K562 (cell line): ENCODE data around the gene RPL35. TPM values are rescaled to one million over a fixed set of nuclear protein-coding genes. Genes with fewer than 3 reads are reported as not detected.

Experiments
- EGR1 ChIP-seq: fragments of 450-650 bp; conservative IDR thresholded peaks from 2 replicates; pipeline ENCODE4 v1.6.1; 2017; ENCODE audit warnings: mild to moderate bottlenecking
- FOSL1 ChIP-seq: fragments of 200-800 bp; sonication (Bioruptor generic); conservative IDR thresholded peaks from 2 replicates; pipeline ENCODE4 v1.6.1; 2016; ENCODE audit warnings: missing genetic modification characterization, missing compliant biosample characterization
- NR2F6 ChIP-seq: fragments of 450-650 bp; formaldehyde crosslinking; IDR thresholded peaks from 2 replicates; pipeline ENCODE4 v1.4.0; 2020; ENCODE audit warnings: mild to moderate bottlenecking
- NUFIP1 ChIP-seq: fragments of 450-650 bp; IDR thresholded peaks from 2 replicates; pipeline ENCODE4 v1.6.1; 2018; ENCODE audit not compliant: partially characterized antibody
- PHB ChIP-seq: fragments of 250-450 bp; sonication (Bioruptor Pico); IDR thresholded peaks from 2 replicates; pipeline ENCODE4 v1.5.0; 2021
- RBM14 ChIP-seq: fragments of 200-400 bp; formaldehyde crosslinking; IDR thresholded peaks from 2 replicates; pipeline ENCODE4 v1.6.1; 2018; ENCODE audit warnings: low read depth, mild to moderate bottlenecking, low read length, moderate library complexity, borderline replicate concordance; ENCODE audit not compliant: insufficient read depth
- SAP30 ChIP-seq: fragments of 200-600 bp; sonication (generic); IDR thresholded peaks from 2 replicates; pipeline ENCODE4 v1.6.1; 2012; ENCODE audit warnings: borderline replicate concordance, low read depth, mild to moderate bottlenecking, moderate library complexity, low read length, control low read depth, inconsistent platforms; ENCODE audit not compliant: insufficient read depth, poor library complexity, severe bottlenecking
- TRIM28 ChIP-seq: fragments of 450-650 bp; IDR thresholded peaks from 2 replicates; pipeline ENCODE4 v1.6.1; 2017
- ZNF551 ChIP-seq: fragments of 250-450 bp; sonication (Bioruptor Pico); IDR thresholded peaks from 2 replicates; pipeline ENCODE4 v1.5.0; 2021; ENCODE audit warnings: mild to moderate bottlenecking, moderate library complexity
- ZNF586 ChIP-seq: fragments of 450-650 bp; formaldehyde crosslinking; conservative IDR thresholded peaks from 2 replicates; pipeline ENCODE4 v1.4.0; 2020; ENCODE audit warnings: mild to moderate bottlenecking, moderate library complexity
- ZNF655 ChIP-seq: fragments of 250-450 bp; sonication (Bioruptor Pico); IDR thresholded peaks from 2 replicates; pipeline ENCODE4 v1.5.0; 2021
- polyA plus RNA-seq, 8 experiments: library from polyadenylated mRNA; depleted of rRNA in 4 of 8; stranded (reverse) in 5 of 8; unstranded in 3 of 8; fragments of >200 nt; fragmentation: Nextera tagmentation in 2 of 8; fragmentation: Illumina TruSeq in 1 of 8; extraction: Ambion mirVana in 2 of 8; extraction: Trizol in 1 of 8; gene quantifications; 2 replicates each; pipeline versions ENCODE4 v1.2.1 to v1.2.3, GENCODE V29; 2011 to 2014; ENCODE audit warnings: inconsistent platforms in 1 of 8, missing spikeins in 1 of 8
- total RNA-seq, 7 experiments: library from RNA; depleted of rRNA in 6 of 7; stranded (reverse); fragments of >200 nt in 6 of 7; fragmentation: Illumina TruSeq in 2 of 7; extraction: Trizol in 2 of 7; gene quantifications; 2 replicates each; pipeline versions ENCODE4 v1.2.1 to v1.2.3, GENCODE V29; 2011 to 2021; ENCODE audit warnings: low replicate concordance in 1 of 7

Gene RPL35
- total and polyA plus RNA-seq, 9 of the 15 experiments (the other 6 are each of a cell fraction or from before 2014, with no cell fraction given) = 1,755 to 5,101 (median 3,405) TPM

GRCh38 chr9:124869466-124869985, 7.8 kb upstream of the RPL35 start (continued):
- TF ChIP-seq SAP30 = no peak
- TF ChIP-seq EGR1 = peak; percentile 30; the same call in 1 of the 2 replicates
- no peak for TF ChIP-seq TRIM28
- no peak for TF ChIP-seq ZNF551
- TF ChIP-seq ZNF655 (CRISPR knock-in tag) = no peak
- peak; percentile 15 for TF ChIP-seq NUFIP1
- no peak for TF ChIP-seq RBM14
- no peak for TF ChIP-seq PHB (CRISPR knock-in tag)
- no peak for TF ChIP-seq FOSL1 (tag)
- TF ChIP-seq ZNF586 (CRISPR knock-in tag) = no peak
- TF ChIP-seq NR2F6 (CRISPR knock-in tag) = no peak
